AML-193 (cell line): Measurements from ENCODE around the gene ZNF618.
A peak's percentile ranks its signal among the peaks of the same experiment; 100 is the strongest.

Source experiments
- DNase-seq, 2 experiments: peaks; one replicate each; lab custom pipeline; 2025; lab: John Stamatoyannopoulos, UW

Gene ZNF618

DNA sequence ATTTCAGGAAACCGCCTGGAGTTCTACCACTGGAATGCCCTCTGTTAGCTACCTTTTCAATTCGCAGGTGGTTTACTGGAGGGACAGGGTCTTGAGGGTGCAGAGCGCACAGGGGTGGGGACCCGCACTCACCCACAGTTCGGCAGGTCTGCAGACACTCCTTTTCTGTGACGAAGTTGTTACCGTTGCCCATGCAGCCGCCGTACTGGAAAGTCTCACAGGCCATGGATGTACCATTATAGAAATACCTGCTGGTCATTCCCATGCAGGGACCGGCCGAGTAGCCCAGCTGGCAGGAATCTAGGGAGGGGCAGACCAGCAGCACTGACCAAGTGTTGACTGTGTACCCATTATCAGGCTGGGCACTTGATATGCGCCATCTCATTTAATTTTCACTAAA, 185.2 kb downstream of the ZNF618 start:
- no peak for DNase-seq

DNA sequence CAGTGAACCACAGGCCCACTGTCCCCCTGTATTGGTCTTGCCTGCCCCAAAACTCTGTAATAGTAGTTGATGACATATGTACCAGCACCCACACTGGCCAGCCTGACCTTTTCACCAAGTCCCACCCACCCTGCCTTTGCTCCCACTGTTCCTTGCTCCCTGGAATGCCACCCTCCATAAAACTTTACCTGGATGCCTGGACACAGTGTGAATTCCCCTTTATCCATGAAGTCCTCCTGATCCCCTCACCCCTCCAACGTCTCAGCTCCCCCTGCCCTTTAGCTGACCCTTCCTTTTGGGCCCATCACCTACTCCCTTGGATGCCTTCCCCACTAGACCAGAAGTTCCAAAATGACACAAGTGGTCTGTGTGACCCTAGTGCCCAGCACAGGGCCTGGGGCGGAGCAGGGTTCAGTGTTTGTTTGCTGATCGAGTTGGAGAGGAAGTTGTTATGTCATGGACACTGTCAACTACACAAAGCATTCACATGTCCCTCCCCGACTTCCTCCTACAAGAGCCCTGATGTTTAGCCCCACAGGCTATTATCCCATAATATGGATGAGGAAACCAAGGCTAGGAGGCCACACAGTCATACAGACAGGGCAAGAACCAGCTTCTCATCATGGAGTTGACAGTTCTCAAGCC, 185.8 kb downstream of the ZNF618 start:
- DNase-seq, result no peak

- DNase-seq, result no peak
Observed at GRCh38 chr9:114065304-114065703, 189.2 kb downstream of the ZNF618 start.

DNA sequence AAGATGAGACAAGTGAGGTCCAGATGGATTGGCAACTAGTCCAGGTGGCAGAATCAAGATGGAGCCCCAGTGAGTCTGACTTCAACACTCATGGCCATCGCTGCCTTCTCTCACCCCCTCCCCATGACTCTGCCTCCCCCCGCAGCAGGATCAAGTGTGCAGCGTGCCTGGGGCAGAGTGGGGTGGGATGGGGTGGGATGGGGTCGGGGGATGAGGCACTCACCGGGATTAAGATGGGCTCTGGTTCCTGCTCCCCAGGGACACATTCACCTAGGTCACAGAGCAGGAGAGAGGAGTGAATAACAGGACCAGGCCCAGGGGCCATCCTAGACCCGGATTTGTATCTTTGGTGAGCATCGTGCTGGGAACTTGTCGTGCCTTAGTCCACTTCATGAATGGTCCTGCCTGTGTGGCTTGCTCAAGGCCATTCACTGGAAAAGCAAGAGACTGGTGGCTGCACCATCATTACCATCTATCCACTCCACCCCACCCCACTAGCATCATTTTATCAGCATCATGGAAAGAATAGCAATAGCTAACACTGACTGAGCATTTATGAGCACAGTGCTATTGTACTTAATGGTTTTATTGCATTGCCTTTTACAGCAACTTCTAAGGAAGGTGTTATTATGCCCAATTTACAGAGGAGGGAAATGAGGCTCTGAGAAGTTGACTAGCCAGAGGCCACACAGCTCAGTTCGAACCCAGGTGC, 193.5 kb downstream of the ZNF618 start:
- no peak for DNase-seq

- DNase-seq, result no peak
Observed at GRCh38 chr9:114070188-114071103, 194.3 kb downstream of the ZNF618 start.

- DNase-seq, result no peak
Observed at GRCh38 chr9:114071197-114071795, 195.2 kb downstream of the ZNF618 start.

GRCh38 chr9:114072184-114073140, 196.4 kb downstream of the ZNF618 start:
- no peak for DNase-seq

DNA sequence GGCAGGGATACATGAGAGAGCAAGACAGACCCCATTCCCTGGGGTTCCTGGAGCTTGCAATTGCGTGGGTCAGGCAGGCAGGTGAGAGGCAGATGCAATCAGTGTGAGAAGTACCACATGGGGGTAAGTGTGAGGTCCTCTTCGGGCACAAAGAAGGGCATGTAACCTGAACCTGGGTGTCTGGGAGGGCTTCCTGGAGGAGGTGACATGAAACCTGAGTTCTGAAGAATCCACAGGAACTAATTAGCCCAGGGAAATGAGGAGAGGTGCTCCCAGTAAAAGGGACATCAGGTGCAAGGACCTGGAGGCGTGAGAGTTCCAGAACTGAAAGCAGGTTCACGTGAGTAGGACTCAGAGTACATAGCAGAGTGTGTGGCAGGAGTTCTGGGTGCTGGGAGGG, 199.5 kb downstream of the ZNF618 start:
- no peak for DNase-seq

DNA sequence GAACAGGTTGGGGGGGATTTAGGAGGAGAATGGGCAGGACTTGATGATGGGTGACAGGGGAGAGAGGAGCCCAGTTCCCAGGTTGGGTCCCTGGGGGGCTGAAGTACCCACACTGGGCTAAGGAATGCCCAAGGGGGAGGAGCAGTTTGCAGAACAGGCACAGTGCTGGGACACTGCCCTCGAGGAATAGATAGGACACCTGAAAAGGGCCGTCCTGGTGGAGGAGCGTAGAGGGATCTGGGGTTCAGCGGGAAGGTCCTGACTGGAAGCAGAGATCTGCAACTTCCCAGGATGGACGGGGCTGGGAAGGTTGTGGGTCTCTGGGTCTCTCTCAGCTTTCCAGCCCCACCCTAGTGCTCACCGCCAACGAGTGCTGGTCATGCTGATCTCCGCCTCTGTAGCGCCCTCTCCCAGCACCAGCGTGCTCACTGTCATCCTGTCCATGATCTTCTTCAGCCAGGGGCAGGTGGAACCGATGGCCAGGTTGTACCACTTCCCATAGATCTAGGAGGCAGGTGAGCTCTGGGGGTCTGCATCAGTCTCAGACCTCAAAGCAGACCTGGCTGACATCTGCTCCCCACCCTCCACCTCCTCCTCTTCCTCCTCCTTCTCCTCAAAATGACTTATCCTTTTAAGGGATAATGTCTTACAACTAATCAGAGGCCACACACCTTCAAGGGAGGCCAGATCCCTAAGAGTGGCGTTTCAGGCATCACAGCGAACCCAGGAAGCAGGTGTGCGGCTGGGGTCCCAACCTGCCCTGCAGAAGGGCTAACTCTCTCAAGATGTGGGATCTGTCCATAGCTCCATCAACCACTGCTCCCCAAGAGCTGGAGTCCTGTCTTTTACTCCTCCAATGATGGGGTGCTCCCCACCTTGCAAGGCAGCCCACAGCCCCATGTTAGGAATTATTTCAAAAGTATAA, 200.4 kb downstream of the ZNF618 start:
- DNase-seq, result no peak

DNA sequence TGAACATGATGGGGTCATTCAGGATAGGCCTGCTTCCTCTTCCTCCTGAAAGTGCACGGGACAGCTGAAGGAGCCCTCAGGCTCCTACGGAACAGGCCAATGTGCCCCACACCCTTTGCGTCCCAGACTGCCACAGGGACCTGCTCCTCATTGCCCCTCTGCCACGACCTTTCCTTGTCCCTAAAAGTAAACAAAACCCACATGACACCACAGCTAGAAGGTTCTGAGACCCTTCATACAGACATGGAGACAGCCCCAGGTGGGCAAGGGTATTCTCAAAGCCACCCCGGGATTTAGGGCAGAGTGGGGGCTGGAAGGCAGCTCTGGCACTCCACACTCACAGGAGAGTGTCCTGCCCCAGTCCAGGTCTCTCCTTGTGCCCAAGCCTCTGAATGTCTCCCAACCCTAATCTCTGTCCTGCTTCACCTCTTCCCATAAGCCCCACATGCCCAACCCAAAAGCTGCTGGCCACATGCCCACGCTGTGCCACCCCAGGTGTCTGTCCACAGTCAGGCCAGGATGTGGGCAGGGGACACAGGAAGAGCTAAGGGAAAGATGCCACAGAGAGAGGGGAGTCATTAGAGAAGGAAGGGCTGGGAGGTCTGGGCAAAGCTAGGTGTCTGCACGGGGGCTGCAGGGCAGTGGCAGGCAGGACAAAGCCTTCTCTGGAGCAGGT, 201.2 kb downstream of the ZNF618 start:
- no peak for DNase-seq

GRCh38 chr9:114078021-114078780, 202.1 kb downstream of the ZNF618 start, which contains the start of gene AMBP:
Gene AMBP, minus strand, starts transcription at chr9:114078300. Its CDS starts 91 bp downstream, at chr9:114078209.
- no peak for DNase-seq

DNA sequence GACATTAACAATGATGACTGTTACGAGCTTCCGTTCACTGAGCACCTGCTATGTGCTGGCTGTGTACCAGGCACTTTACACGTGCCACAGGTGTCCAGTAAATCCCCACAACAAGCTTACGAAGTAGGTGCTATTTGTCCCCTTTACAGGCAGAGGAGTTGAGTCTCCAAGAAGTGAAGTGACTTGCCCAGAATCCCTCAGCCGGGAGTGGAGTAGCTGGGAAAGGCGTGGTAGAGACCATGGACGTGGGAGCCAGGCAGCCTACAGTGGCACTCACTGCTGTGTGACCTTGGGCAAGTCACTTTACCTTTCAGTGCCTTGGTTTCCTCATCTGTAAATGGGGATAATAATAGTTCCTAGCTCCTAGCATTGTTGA, 202.7 kb downstream of the ZNF618 start:
- no peak for DNase-seq

DNA sequence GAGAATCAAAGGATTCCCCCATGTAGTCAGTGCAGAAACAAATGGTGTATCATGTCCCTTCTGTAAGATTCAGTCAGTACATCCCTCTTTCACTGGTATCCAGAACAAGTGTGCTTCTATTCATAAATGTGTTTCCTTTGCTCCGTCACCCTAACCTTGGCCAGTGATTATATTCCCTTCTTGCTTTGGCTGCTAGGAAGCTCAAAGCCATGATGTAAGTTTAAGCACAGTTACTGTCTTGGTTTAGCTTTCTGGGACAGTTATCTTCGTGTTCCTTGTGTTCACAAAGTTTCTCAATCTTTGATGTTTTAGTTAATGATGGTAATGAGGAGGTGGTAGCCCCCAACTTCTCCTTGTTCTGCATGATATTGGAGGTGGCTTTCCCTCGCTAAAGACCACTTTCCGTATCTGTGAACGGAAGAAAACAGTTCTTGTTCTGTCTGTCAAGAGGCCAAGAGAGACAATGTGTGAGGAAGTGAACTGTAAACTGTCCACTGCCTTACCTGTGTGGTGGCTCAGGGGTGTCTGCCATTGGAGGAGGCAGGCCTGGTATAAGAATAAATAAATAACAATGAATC, 204.2 kb downstream of the ZNF618 start:
- DNase-seq, result no peak

GRCh38 chr9:114080773-114081440, 204.8 kb downstream of the ZNF618 start:
- DNase-seq, result no peak

- DNase-seq, result no peak
Observed at GRCh38 chr9:114081441-114082016, 205.4 kb downstream of the ZNF618 start.

- DNase-seq, result peak; percentile 44 to 60
Observed at GRCh38 chr9:114082017-114082762, 206.1 kb downstream of the ZNF618 start.
